ENCODE results near the gene GUCY1A2.

Gene GUCY1A2

GRCh38 chr11:106717222-106717621 lies 301.1 kb downstream of the GUCY1A2 start:
- no peak overlapping the region for H2AK5ac ChIP-seq (ENCODE audit: low read length)
- no peaks in the 10 kb centered on the region for H3K9me3 ChIP-seq (ENCODE audit: insufficient read depth, low read depth, low read length)
- no peak overlapping the region for H3K4me3 ChIP-seq (ENCODE audit: low read depth, low read length)
- H3K27me3 ChIP-seq (ENCODE audit: insufficient read depth, low read length), result no peaks in the 10 kb centered on the region
- H3K27ac ChIP-seq (ENCODE audit: low read depth, low read length), result no peak overlapping the region
- no peaks in the 10 kb centered on the region for H3K79me2 ChIP-seq (ENCODE audit: control insufficient read depth, insufficient read depth, low read length, poor library complexity)
- H3K79me1 ChIP-seq (ENCODE audit: low read length), result no peaks in the 10 kb centered on the region
- H4K91ac ChIP-seq (ENCODE audit: low read depth, low read length), result no peak overlapping the region
- H2BK120ac ChIP-seq (ENCODE audit: insufficient read depth, low read length, poor library complexity), result no peak overlapping the region
- H3K14ac ChIP-seq (ENCODE audit: low read length), result no peak overlapping the region
- no peak overlapping the region for H4K12ac ChIP-seq (ENCODE audit: low read depth, low read length)
- H3K9ac ChIP-seq (ENCODE audit: low read length), result no peak overlapping the region
- no peak overlapping the region for H3K18ac ChIP-seq (ENCODE audit: low read length)
- H3K23ac ChIP-seq (ENCODE audit: low read length), result no peak overlapping the region
- H3K4me2 ChIP-seq (ENCODE audit: low read length), result no peak overlapping the region
- H3K4me1 ChIP-seq (ENCODE audit: control insufficient read depth in 1 of 2, insufficient read depth in 2 of 2, low read length in 2 of 2), result no peaks in the 10 kb centered on the region
- no CpG with 5 or more reads among the region's 2 CpGs for WGBS (ENCODE audit: extremely low coverage, insufficient coverage, insufficient read length)
- H2BK5ac ChIP-seq (ENCODE audit: low read depth, low read length, poor library complexity), result no peak overlapping the region
- no peak overlapping the region for H3K4ac ChIP-seq (ENCODE audit: low read depth, low read length)
- no peak overlapping the region for H2AFZ ChIP-seq (ENCODE audit: insufficient read depth, low read length, poor library complexity)
- H4K8ac ChIP-seq (ENCODE audit: low read depth, low read length), result no peak overlapping the region
- H2BK12ac ChIP-seq (ENCODE audit: low read length), result no peak overlapping the region
- no peak for DNase-seq
- H3K36me3 ChIP-seq (ENCODE audit: control insufficient read depth in 1 of 2, insufficient read depth in 2 of 2, low read length in 2 of 2), result no peaks in the 10 kb centered on the region

GRCh38 chr11:106714199-106714598 lies 304.1 kb downstream of the GUCY1A2 start:
- Histone ChIP-seq H3K9ac (ENCODE audit: low read length) (no peak overlapping the region), H3K4ac (ENCODE audit: low read depth, low read length) (no peak overlapping the region), H3K4me2 (ENCODE audit: low read length) (no peak overlapping the region), H3K36me3 (ENCODE audit: control insufficient read depth in 1 of 2, insufficient read depth in 2 of 2, low read length in 2 of 2) (no peaks in the 10 kb centered on the region), H3K79me1 (ENCODE audit: low read length) (no peaks in the 10 kb centered on the region), H2AK5ac (ENCODE audit: low read length) (no peak overlapping the region), H2BK5ac (ENCODE audit: low read depth, low read length, poor library complexity) (no peak overlapping the region), H4K91ac (ENCODE audit: low read depth, low read length) (no peak overlapping the region), H3K4me1 (ENCODE audit: control insufficient read depth in 1 of 2, insufficient read depth in 2 of 2, low read length in 2 of 2) (no peaks in the 10 kb centered on the region), H2BK120ac (ENCODE audit: insufficient read depth, low read length, poor library complexity) (no peak overlapping the region), H3K27me3 (ENCODE audit: insufficient read depth, low read length) (no peaks in the 10 kb centered on the region), H3K18ac (ENCODE audit: low read length) (no peak overlapping the region), H3K9me3 (ENCODE audit: insufficient read depth, low read depth, low read length) (no peaks in the 10 kb centered on the region), H3K14ac (ENCODE audit: low read length) (no peak overlapping the region), H3K4me3 (ENCODE audit: low read depth, low read length) (no peak overlapping the region), H2BK12ac (ENCODE audit: low read length) (no peak overlapping the region), H4K12ac (ENCODE audit: low read depth, low read length) (no peak overlapping the region), H2AFZ (ENCODE audit: insufficient read depth, low read length, poor library complexity) (no peak overlapping the region), H3K23ac (ENCODE audit: low read length) (no peak overlapping the region), H3K79me2 (ENCODE audit: control insufficient read depth, insufficient read depth, low read length, poor library complexity) (no peaks in the 10 kb centered on the region), H4K8ac (ENCODE audit: low read depth, low read length) (no peak overlapping the region), H3K27ac (ENCODE audit: low read depth, low read length) (no peak overlapping the region)
- DNase-seq, result no peak
- WGBS (ENCODE audit: extremely low coverage, insufficient coverage, insufficient read length), result no CpG with 5 or more reads among the region's 1 CpG

GRCh38 chr11:106708348-106708747 lies 309.9 kb downstream of the GUCY1A2 start:
- H3K79me1 ChIP-seq (ENCODE audit: low read length), result no peaks in the 10 kb centered on the region
- H2BK12ac ChIP-seq (ENCODE audit: low read length), result no peak overlapping the region
- no peak overlapping the region for H4K8ac ChIP-seq (ENCODE audit: low read depth, low read length)
- H3K23ac ChIP-seq (ENCODE audit: low read length), result no peak overlapping the region
- H3K9me3 ChIP-seq (ENCODE audit: insufficient read depth, low read depth, low read length), result no peaks in the 10 kb centered on the region
- H2AK5ac ChIP-seq (ENCODE audit: low read length), result no peak overlapping the region
- no peaks in the 10 kb centered on the region for H3K27me3 ChIP-seq (ENCODE audit: insufficient read depth, low read length)
- H3K27ac ChIP-seq (ENCODE audit: low read depth, low read length), result no peak overlapping the region
- no peak overlapping the region for H3K18ac ChIP-seq (ENCODE audit: low read length)
- no peak overlapping the region for H3K4me3 ChIP-seq (ENCODE audit: low read depth, low read length)
- WGBS (ENCODE audit: extremely low coverage, insufficient coverage, insufficient read length), result no CpG with 5 or more reads among the region's 7 CpGs
- no peak overlapping the region for H3K4me2 ChIP-seq (ENCODE audit: low read length)
- no peaks in the 10 kb centered on the region for H3K79me2 ChIP-seq (ENCODE audit: control insufficient read depth, insufficient read depth, low read length, poor library complexity)
- no peak overlapping the region for H2AFZ ChIP-seq (ENCODE audit: insufficient read depth, low read length, poor library complexity)
- no peak overlapping the region for H4K12ac ChIP-seq (ENCODE audit: low read depth, low read length)
- H3K4ac ChIP-seq (ENCODE audit: low read depth, low read length), result no peak overlapping the region
- H2BK5ac ChIP-seq (ENCODE audit: low read depth, low read length, poor library complexity), result no peak overlapping the region
- DNase-seq, result no peak
- no peak overlapping the region for H2BK120ac ChIP-seq (ENCODE audit: insufficient read depth, low read length, poor library complexity)
- H4K91ac ChIP-seq (ENCODE audit: low read depth, low read length), result no peak overlapping the region
- H3K14ac ChIP-seq (ENCODE audit: low read length), result no peak overlapping the region
- no peak overlapping the region for H3K9ac ChIP-seq (ENCODE audit: low read length)
- no peaks in the 10 kb centered on the region for H3K36me3 ChIP-seq (ENCODE audit: control insufficient read depth in 1 of 2, insufficient read depth in 2 of 2, low read length in 2 of 2)
- H3K4me1 ChIP-seq (ENCODE audit: control insufficient read depth in 1 of 2, insufficient read depth in 2 of 2, low read length in 2 of 2), result no peaks in the 10 kb centered on the region

GRCh38 chr11:106706355-106706754 lies 311.9 kb downstream of the GUCY1A2 start:
- no peak overlapping the region for H3K4me3 ChIP-seq (ENCODE audit: low read depth, low read length)
- H3K79me1 ChIP-seq (ENCODE audit: low read length), result no peaks in the 10 kb centered on the region
- H4K12ac ChIP-seq (ENCODE audit: low read depth, low read length), result no peak overlapping the region
- no peak overlapping the region for H2BK12ac ChIP-seq (ENCODE audit: low read length)
- no peak overlapping the region for H4K8ac ChIP-seq (ENCODE audit: low read depth, low read length)
- no peaks in the 10 kb centered on the region for H3K27me3 ChIP-seq (ENCODE audit: insufficient read depth, low read length)
- H2AK5ac ChIP-seq (ENCODE audit: low read length), result no peak overlapping the region
- H3K4ac ChIP-seq (ENCODE audit: low read depth, low read length), result no peak overlapping the region
- H4K91ac ChIP-seq (ENCODE audit: low read depth, low read length), result no peak overlapping the region
- no peaks in the 10 kb centered on the region for H3K4me1 ChIP-seq (ENCODE audit: control insufficient read depth in 1 of 2, insufficient read depth in 2 of 2, low read length in 2 of 2)
- no peak overlapping the region for H3K9ac ChIP-seq (ENCODE audit: low read length)
- no peak overlapping the region for H3K23ac ChIP-seq (ENCODE audit: low read length)
- peak in 1 of 2 donors; percentile 54 for DNase-seq
- no peak overlapping the region for H3K18ac ChIP-seq (ENCODE audit: low read length)
- H3K36me3 ChIP-seq (ENCODE audit: control insufficient read depth in 1 of 2, insufficient read depth in 2 of 2, low read length in 2 of 2), result no peaks in the 10 kb centered on the region
- H2BK120ac ChIP-seq (ENCODE audit: insufficient read depth, low read length, poor library complexity), result no peak overlapping the region
- H3K27ac ChIP-seq (ENCODE audit: low read depth, low read length), result no peak overlapping the region
- no peak overlapping the region for H2BK5ac ChIP-seq (ENCODE audit: low read depth, low read length, poor library complexity)
- H3K9me3 ChIP-seq (ENCODE audit: insufficient read depth, low read depth, low read length), result no peaks in the 10 kb centered on the region
- H2AFZ ChIP-seq (ENCODE audit: insufficient read depth, low read length, poor library complexity), result no peak overlapping the region
- no peaks in the 10 kb centered on the region for H3K79me2 ChIP-seq (ENCODE audit: control insufficient read depth, insufficient read depth, low read length, poor library complexity)
- H3K14ac ChIP-seq (ENCODE audit: low read length), result no peak overlapping the region
- H3K4me2 ChIP-seq (ENCODE audit: low read length), result no peak overlapping the region
